Measurements from ENCODE around the gene GALK2.
A peak's percentile ranks its signal among the peaks of the same experiment; 100 is the strongest.
"Not testable (repeated sequence)": the region's sequence is repeated elsewhere in the genome, so short reads cannot be mapped to it uniquely, and the experiment has no call there.

Gene GALK2

DNA sequence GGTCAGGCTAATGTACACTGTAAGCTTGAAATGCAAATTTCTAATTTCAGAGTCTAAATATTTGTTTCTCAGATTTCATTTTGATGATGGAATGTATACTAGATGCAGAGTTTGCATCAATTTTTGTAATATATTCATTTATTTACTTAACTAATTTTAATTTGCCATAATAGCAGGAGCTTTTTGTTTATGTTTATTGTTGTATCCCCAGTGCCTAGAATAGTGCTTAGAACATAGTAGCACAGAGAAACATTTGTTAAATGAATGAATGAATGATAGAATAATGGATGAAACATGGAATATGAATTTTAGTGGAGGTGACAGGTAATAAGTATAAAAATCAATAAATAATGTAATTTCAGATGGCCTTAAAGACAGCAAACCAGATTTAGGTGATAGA, 5.2 kb upstream of the GALK2 start:
- no peak overlapping the region for H3K27ac ChIP-seq
- H3K36me3 ChIP-seq (ENCODE audit: insufficient read depth), result no peaks in the 10 kb centered on the region
- TF ChIP-seq, protein P1, sequence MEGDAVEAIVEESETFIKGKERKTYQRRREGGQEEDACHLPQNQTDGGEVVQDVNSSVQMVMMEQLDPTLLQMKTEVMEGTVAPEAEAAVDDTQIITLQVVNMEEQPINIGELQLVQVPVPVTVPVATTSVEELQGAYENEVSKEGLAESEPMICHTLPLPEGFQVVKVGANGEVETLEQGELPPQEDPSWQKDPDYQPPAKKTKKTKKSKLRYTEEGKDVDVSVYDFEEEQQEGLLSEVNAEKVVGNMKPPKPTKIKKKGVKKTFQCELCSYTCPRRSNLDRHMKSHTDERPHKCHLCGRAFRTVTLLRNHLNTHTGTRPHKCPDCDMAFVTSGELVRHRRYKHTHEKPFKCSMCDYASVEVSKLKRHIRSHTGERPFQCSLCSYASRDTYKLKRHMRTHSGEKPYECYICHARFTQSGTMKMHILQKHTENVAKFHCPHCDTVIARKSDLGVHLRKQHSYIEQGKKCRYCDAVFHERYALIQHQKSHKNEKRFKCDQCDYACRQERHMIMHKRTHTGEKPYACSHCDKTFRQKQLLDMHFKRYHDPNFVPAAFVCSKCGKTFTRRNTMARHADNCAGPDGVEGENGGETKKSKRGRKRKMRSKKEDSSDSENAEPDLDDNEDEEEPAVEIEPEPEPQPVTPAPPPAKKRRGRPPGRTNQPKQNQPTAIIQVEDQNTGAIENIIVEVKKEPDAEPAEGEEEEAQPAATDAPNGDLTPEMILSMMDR (conservative IDR thresholded peaks at IDR 0.05; ENCODE audit: low read depth, low read length), result no peak
- no peaks in the 10 kb centered on the region for H4K20me1 ChIP-seq (ENCODE audit: insufficient read depth)
- no peaks in the 10 kb centered on the region for H3K27me3 ChIP-seq (ENCODE audit: insufficient read depth, low read depth)
- no peaks in the 10 kb centered on the region for H3K79me2 ChIP-seq (ENCODE audit: insufficient read depth, low read depth)
- peaks cover 6% of the 10 kb centered on the region for H3K4me1 ChIP-seq (ENCODE audit: low read depth, poor library complexity, severe bottlenecking)
- no peak overlapping the region for H2AFZ ChIP-seq (ENCODE audit: low read depth)
- H3K4me2 ChIP-seq, result no peak overlapping the region
- H3K4me3 ChIP-seq (IDR thresholded peaks at IDR 0.05; ENCODE audit: insufficient read depth, low read depth, low read length), result no peak overlapping the region
- no peak overlapping the region for H3K9ac ChIP-seq

DNA sequence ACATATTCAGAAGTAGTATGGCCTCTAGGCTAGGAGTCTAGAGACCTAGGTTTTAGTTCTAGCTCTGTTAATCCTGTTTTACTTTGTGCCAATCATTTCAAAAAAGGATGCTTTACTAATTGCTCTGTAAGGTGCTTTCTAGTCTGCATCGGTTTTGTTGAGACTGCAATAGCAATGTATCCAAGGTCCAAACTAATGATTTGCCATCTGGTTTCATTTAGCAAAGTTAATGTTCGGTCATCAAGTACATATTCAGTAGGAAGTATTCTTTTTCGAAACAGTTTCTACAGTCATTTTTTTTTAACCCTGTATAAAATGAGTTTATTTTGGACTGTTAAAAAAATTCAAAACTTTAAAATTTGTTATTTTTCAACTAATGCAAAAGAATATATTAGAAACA, 2.0 kb upstream of the GALK2 start:
- H3K27ac ChIP-seq, result no peak overlapping the region
- H3K4me2 ChIP-seq, result no peak overlapping the region
- TF ChIP-seq, protein P1 (conservative IDR thresholded peaks at IDR 0.05; ENCODE audit: low read depth, low read length), result no peak
- H3K79me2 ChIP-seq (ENCODE audit: insufficient read depth, low read depth), result peaks cover 7% of the 10 kb centered on the region
- H3K9ac ChIP-seq, result no peak overlapping the region
- no peaks in the 10 kb centered on the region for H3K36me3 ChIP-seq (ENCODE audit: insufficient read depth)
- no peak overlapping the region for H2AFZ ChIP-seq (ENCODE audit: low read depth)
- peaks cover 20% of the 10 kb centered on the region for H3K4me1 ChIP-seq (ENCODE audit: low read depth, poor library complexity, severe bottlenecking)
- no peaks in the 10 kb centered on the region for H3K27me3 ChIP-seq (ENCODE audit: insufficient read depth, low read depth)
- no peaks in the 10 kb centered on the region for H4K20me1 ChIP-seq (ENCODE audit: insufficient read depth)
- no peak overlapping the region for H3K4me3 ChIP-seq (IDR thresholded peaks at IDR 0.05; ENCODE audit: insufficient read depth, low read depth, low read length)

DNA sequence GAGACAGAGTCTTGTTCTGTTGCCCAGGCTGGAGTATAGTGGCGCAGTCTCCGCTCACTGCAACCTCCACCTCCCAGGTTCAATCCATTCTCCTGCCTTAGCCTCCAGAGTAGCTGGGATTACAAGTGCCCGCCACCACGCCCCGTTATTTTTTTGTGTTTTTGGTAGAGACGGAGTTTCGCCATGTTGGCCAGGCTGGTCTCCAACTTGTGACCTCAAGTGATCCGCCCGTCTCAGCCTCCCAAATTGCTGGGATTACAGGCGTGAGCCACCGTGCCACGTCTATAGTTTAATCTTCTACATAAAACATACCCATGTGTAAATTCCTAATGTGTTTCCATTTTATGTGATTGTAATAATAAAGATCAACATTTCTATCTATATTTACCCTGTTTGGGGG, 1.7 kb downstream of the GALK2 start:
- TF ChIP-seq, protein P1 (conservative IDR thresholded peaks at IDR 0.05; ENCODE audit: low read depth, low read length), result no peak
- Histone ChIP-seq H3K27me3 (ENCODE audit: insufficient read depth, low read depth) (no peaks in the 10 kb centered on the region), H2AFZ (ENCODE audit: low read depth) (no peak overlapping the region), H3K79me2 (ENCODE audit: insufficient read depth, low read depth) (peaks cover 7% of the 10 kb centered on the region), H3K36me3 (ENCODE audit: insufficient read depth) (no peaks in the 10 kb centered on the region), H3K4me3 (IDR thresholded peaks at IDR 0.05; ENCODE audit: insufficient read depth, low read depth, low read length) (no peak overlapping the region), H3K4me2 (peak overlapping the region; percentile 79; the same call in 1 of the 2 replicates), H3K27ac (no peak overlapping the region), H3K4me1 (ENCODE audit: low read depth, poor library complexity, severe bottlenecking) (peaks cover 20% of the 10 kb centered on the region), H3K9ac (no peak overlapping the region), H4K20me1 (ENCODE audit: insufficient read depth) (no peaks in the 10 kb centered on the region)

DNA sequence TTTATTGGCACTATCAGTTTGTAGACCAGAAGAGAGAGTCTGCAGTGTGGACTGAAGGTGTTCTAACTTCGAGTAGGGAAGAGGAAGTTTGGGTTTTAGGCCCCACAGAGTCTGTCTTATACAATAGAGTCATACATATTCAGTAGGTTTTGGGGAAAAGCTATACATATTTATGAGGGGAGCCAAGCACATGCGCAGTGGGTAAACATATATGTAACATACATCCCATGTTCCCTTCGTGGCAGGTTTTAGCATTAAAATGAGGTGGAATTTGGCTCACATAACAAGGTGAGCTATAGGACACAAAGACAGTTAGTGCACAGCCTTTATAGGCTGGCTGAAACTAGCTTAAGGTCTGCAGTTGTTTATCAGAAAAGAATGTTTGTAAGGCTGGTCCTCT, 4.9 kb downstream of the GALK2 start:
- TF ChIP-seq, protein P1 (conservative IDR thresholded peaks at IDR 0.05; ENCODE audit: low read depth, low read length), result no peak
- Histone ChIP-seq H3K27ac (no peak overlapping the region), H3K27me3 (ENCODE audit: insufficient read depth, low read depth) (no peaks in the 10 kb centered on the region), H3K36me3 (ENCODE audit: insufficient read depth) (no peaks in the 10 kb centered on the region), H4K20me1 (ENCODE audit: insufficient read depth) (no peaks in the 10 kb centered on the region), H3K4me1 (ENCODE audit: low read depth, poor library complexity, severe bottlenecking) (peaks cover 14% of the 10 kb centered on the region), H2AFZ (ENCODE audit: low read depth) (no peak overlapping the region), H3K9ac (no peak overlapping the region), H3K4me2 (no peak overlapping the region), H3K4me3 (IDR thresholded peaks at IDR 0.05; ENCODE audit: insufficient read depth, low read depth, low read length) (no peak overlapping the region), H3K79me2 (ENCODE audit: insufficient read depth, low read depth) (peaks cover 7% of the 10 kb centered on the region)

DNA sequence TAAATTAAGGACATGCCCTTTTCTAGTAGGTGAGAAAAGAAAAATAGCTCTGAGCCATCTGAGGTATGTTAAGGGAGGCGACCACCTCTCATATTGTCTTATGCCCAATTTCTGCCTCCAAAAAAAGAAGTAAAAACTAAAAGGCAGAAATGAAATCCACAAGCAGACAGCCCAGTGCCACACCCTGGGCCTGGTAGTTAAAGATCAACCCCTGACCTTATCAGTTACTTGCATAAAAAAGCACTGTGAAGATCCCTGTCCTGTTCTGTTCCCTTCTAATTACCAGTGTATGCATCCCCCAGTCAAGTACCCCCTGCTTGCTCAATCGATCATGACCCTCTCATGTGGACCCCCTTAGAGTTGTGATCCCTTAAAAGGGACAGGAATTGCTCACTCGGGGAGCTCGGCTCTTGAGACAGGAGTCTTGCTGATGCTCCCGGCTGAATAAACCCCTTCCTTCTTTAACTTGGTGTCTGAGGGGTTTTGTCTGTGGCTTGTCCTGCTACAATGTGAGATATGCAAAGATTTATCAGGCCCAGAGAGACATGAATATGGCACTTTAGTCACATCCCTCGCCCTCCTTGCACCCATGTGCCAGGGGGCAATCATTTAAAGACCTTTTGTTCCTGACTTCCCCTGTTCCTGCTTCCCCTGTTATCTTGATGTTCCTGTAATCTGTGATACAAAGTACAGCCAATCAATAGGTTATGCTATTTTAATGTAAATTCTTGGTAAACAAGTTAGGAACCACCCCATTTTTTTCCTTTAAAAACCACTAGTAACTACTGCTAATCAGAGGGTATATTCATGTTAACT, 5.7 kb downstream of the GALK2 start:
- H3K27me3 ChIP-seq (ENCODE audit: insufficient read depth, low read depth); H2AFZ ChIP-seq (ENCODE audit: low read depth); H3K4me2 ChIP-seq; H3K9ac ChIP-seq; H3K79me2 ChIP-seq (ENCODE audit: insufficient read depth, low read depth); H3K36me3 ChIP-seq (ENCODE audit: insufficient read depth); H3K4me3 ChIP-seq (IDR thresholded peaks at IDR 0.05; ENCODE audit: insufficient read depth, low read depth, low read length); H3K27ac ChIP-seq; H4K20me1 ChIP-seq (ENCODE audit: insufficient read depth): not testable (repeated sequence)
- H3K4me1 ChIP-seq (ENCODE audit: low read depth, poor library complexity, severe bottlenecking), result peaks cover 14% of the 10 kb centered on the region

Data from KMS-11 (cell line).